Smooth muscle cell of the coronary artery (primary cell): ENCODE data around the gene TSHZ3. TPM values are rescaled to one million over a fixed set of nuclear protein-coding genes. Genes with fewer than 3 reads are reported as not detected.

ENCODE experiments used
- total RNA-seq: library from RNA; depleted of rRNA; stranded (reverse); fragments of >200 nt; gene quantifications from 2 replicates; pipeline ENCODE4 v1.2.3, GENCODE V29; 2014; ENCODE audit warnings: low replicate concordance

TSHZ3 gene
- total RNA-seq, result 4.6 and 7.4 TPM in 2 replicates

GRCh38 chr19:31349160-31349881, at the start of gene TSHZ3:
Gene TSHZ3 (minus strand): TSS chr19:31349436. CDS start chr19:31349219, 217 bp downstream.

